SK-N-SH (cell line): ENCODE data around the gene TMIGD3.

Experiments used
- CHD2 ChIP-seq: fragments of 150-350 bp; IDR thresholded peaks from 2 replicates; pipeline ENCODE4 v1.6.1; 2018; ENCODE audit warnings: low read length; ENCODE audit not compliant: partially characterized antibody
- EP300 ChIP-seq, 2 experiments: IDR thresholded peaks; 2 replicates each; pipeline versions ENCODE4 v1.4.0 to v1.6.1; 2012; ENCODE audit warnings: borderline replicate concordance in 1 of 2, low read depth in 1 of 2, low read length in 1 of 2
- EZH2phosphoT487 ChIP-seq: fragments of 200-600 bp; sonication (generic); IDR thresholded peaks from 2 replicates; pipeline ENCODE4 v1.6.1; 2017; ENCODE audit warnings: low read depth, mixed run types, mild to moderate bottlenecking, antibody characterized with exemption, moderate library complexity, borderline replicate concordance
- FOXM1 ChIP-seq: IDR thresholded peaks from 2 replicates; pipeline ENCODE4 v1.4.0; 2012; ENCODE audit warnings: low read depth, mild to moderate bottlenecking
- GATA2 ChIP-seq: sonication (generic); formaldehyde crosslinking; IDR thresholded peaks from 2 replicates; pipeline ENCODE4 v1.5.0; 2020; ENCODE audit warnings: mild to moderate bottlenecking, missing genetic modification reagents
- NFIC ChIP-seq: IDR thresholded peaks from 2 replicates; pipeline ENCODE4 v1.4.0; 2012; ENCODE audit warnings: borderline replicate concordance
- POLR2AphosphoS5 ChIP-seq: IDR thresholded peaks from 2 replicates; pipeline ENCODE4 v1.6.1; 2012; ENCODE audit warnings: low read depth, low read length
- RFX5 ChIP-seq: IDR thresholded peaks from 2 replicates; pipeline ENCODE4 v1.6.1; 2012; ENCODE audit warnings: mild to moderate bottlenecking, improper control_type of control experiment, low read length
- TEAD4 ChIP-seq: IDR thresholded peaks from 2 replicates; pipeline ENCODE4 v1.4.0; 2012; ENCODE audit warnings: mild to moderate bottlenecking, borderline replicate concordance; ENCODE audit not compliant: insufficient read depth
- TF ChIP-seq, protein P1 (sequence below): fragments of 200-600 bp; sonication (generic); IDR thresholded peaks from 2 replicates; pipeline ENCODE4 v1.6.1; 2017; ENCODE audit warnings: antibody characterized with exemption, mild to moderate bottlenecking, moderate library complexity
- TF ChIP-seq, protein P2 (sequence below): IDR thresholded peaks from 2 replicates; pipeline ENCODE4; 2012
- TF ChIP-seq, protein P3 (sequence below): IDR thresholded peaks from 2 replicates; pipeline ENCODE4 v1.6.1; 2012; ENCODE audit warnings: mild to moderate bottlenecking, low read depth, low read length, moderate library complexity
- TF ChIP-seq, protein P4 (sequence below): fragments of 150-350 bp; IDR thresholded peaks from 2 replicates; pipeline ENCODE4 v1.6.1; 2017; ENCODE audit warnings: antibody characterized with exemption, low read length, low read depth, borderline replicate concordance

DNA sequence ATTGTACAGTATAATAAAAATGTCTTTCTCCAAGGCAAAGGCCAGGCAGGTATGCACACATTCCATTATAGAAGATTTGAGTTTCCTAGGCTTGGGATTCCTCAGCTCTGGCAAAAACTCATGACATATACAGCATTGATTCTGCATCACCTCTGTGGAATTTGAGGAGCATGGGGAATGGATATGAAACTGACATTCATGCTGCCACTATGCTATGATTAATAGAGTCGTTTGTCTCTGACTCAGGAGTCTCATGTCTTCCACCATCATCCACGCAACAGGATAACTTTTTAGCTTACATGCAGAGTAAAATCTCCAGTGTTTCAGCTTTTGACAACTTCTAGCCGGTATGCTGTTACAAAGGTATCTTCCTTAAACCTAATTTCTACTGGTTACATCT lies 49.8 kb upstream of the TMIGD3 start:
- TF ChIP-seq EP300 (IDR thresholded peaks at IDR 0.05; ENCODE audit: borderline replicate concordance in 1 of 2, low read depth in 1 of 2, low read length in 1 of 2): peak in 1 of 2 experiments; percentile 80; a peak in 1 of 4 replicates
- TF ChIP-seq, protein P1, sequence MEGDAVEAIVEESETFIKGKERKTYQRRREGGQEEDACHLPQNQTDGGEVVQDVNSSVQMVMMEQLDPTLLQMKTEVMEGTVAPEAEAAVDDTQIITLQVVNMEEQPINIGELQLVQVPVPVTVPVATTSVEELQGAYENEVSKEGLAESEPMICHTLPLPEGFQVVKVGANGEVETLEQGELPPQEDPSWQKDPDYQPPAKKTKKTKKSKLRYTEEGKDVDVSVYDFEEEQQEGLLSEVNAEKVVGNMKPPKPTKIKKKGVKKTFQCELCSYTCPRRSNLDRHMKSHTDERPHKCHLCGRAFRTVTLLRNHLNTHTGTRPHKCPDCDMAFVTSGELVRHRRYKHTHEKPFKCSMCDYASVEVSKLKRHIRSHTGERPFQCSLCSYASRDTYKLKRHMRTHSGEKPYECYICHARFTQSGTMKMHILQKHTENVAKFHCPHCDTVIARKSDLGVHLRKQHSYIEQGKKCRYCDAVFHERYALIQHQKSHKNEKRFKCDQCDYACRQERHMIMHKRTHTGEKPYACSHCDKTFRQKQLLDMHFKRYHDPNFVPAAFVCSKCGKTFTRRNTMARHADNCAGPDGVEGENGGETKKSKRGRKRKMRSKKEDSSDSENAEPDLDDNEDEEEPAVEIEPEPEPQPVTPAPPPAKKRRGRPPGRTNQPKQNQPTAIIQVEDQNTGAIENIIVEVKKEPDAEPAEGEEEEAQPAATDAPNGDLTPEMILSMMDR: no peak
- TF ChIP-seq, protein P2, sequence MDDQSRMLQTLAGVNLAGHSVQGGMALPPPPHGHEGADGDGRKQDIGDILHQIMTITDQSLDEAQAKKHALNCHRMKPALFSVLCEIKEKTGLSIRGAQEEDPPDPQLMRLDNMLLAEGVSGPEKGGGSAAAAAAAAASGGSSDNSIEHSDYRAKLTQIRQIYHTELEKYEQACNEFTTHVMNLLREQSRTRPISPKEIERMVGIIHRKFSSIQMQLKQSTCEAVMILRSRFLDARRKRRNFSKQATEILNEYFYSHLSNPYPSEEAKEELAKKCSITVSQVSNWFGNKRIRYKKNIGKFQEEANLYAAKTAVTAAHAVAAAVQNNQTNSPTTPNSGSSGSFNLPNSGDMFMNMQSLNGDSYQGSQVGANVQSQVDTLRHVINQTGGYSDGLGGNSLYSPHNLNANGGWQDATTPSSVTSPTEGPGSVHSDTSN: peak; percentile 97
- TF ChIP-seq EZH2phosphoT487: no peak
- TF ChIP-seq, protein P3, sequence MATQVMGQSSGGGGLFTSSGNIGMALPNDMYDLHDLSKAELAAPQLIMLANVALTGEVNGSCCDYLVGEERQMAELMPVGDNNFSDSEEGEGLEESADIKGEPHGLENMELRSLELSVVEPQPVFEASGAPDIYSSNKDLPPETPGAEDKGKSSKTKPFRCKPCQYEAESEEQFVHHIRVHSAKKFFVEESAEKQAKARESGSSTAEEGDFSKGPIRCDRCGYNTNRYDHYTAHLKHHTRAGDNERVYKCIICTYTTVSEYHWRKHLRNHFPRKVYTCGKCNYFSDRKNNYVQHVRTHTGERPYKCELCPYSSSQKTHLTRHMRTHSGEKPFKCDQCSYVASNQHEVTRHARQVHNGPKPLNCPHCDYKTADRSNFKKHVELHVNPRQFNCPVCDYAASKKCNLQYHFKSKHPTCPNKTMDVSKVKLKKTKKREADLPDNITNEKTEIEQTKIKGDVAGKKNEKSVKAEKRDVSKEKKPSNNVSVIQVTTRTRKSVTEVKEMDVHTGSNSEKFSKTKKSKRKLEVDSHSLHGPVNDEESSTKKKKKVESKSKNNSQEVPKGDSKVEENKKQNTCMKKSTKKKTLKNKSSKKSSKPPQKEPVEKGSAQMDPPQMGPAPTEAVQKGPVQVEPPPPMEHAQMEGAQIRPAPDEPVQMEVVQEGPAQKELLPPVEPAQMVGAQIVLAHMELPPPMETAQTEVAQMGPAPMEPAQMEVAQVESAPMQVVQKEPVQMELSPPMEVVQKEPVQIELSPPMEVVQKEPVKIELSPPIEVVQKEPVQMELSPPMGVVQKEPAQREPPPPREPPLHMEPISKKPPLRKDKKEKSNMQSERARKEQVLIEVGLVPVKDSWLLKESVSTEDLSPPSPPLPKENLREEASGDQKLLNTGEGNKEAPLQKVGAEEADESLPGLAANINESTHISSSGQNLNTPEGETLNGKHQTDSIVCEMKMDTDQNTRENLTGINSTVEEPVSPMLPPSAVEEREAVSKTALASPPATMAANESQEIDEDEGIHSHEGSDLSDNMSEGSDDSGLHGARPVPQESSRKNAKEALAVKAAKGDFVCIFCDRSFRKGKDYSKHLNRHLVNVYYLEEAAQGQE: no peak
- TF ChIP-seq TEAD4: peak; percentile 87
- no peak for TF ChIP-seq CHD2
- no peak; the same call in 1 of the 2 replicates for TF ChIP-seq POLR2AphosphoS5
- TF ChIP-seq, protein P4, sequence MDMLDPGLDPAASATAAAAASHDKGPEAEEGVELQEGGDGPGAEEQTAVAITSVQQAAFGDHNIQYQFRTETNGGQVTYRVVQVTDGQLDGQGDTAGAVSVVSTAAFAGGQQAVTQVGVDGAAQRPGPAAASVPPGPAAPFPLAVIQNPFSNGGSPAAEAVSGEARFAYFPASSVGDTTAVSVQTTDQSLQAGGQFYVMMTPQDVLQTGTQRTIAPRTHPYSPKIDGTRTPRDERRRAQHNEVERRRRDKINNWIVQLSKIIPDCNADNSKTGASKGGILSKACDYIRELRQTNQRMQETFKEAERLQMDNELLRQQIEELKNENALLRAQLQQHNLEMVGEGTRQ: no peak
- no peak for TF ChIP-seq RFX5
- no peak for TF ChIP-seq FOXM1
- TF ChIP-seq GATA2: no peak
- TF ChIP-seq NFIC: peak; percentile 63
